Stomach smooth muscle (tissue), 2 donors: ENCODE results near the gene BEGAIN.

Experiments
- H3K27ac ChIP-seq: one replicate; pipeline ENCODE4 v1.7.0; 2013; ENCODE audit warnings: mild to moderate bottlenecking, low read length, inconsistent platforms
- H3K27me3 ChIP-seq, 2 donors: one replicate each; pipeline ENCODE4 v1.7.0; 2013; ENCODE audit warnings: low read length in 2 of 2; ENCODE audit not compliant: insufficient read depth in 2 of 2, control insufficient read depth in 1 of 2
- H3K36me3 ChIP-seq, 2 donors: one replicate each; pipeline ENCODE4 v1.7.0; 2013; ENCODE audit warnings: low read length in 2 of 2; ENCODE audit not compliant: control insufficient read depth in 2 of 2, insufficient read depth in 2 of 2
- H3K4me1 ChIP-seq: one replicate; pipeline ENCODE4 v1.7.0; 2013; ENCODE audit warnings: low read length; ENCODE audit not compliant: control insufficient read depth, insufficient read depth
- H3K4me3 ChIP-seq, 2 donors: one replicate each; pipeline ENCODE4 v1.7.0; 2013; ENCODE audit warnings: low read length in 2 of 2
- H3K9ac ChIP-seq, 2 donors: one replicate each; pipeline ENCODE4 v1.7.0; 2013; ENCODE audit warnings: low read length in 2 of 2, mild to moderate bottlenecking in 1 of 2
- H3K9me3 ChIP-seq, 2 donors: one replicate each; pipeline ENCODE4 v1.7.0; 2013; ENCODE audit warnings: low read length in 2 of 2; ENCODE audit not compliant: control insufficient read depth in 2 of 2
- donor health status: healthy.
- donor health status: Pancreatic carcinoma.

BEGAIN gene

DNA sequence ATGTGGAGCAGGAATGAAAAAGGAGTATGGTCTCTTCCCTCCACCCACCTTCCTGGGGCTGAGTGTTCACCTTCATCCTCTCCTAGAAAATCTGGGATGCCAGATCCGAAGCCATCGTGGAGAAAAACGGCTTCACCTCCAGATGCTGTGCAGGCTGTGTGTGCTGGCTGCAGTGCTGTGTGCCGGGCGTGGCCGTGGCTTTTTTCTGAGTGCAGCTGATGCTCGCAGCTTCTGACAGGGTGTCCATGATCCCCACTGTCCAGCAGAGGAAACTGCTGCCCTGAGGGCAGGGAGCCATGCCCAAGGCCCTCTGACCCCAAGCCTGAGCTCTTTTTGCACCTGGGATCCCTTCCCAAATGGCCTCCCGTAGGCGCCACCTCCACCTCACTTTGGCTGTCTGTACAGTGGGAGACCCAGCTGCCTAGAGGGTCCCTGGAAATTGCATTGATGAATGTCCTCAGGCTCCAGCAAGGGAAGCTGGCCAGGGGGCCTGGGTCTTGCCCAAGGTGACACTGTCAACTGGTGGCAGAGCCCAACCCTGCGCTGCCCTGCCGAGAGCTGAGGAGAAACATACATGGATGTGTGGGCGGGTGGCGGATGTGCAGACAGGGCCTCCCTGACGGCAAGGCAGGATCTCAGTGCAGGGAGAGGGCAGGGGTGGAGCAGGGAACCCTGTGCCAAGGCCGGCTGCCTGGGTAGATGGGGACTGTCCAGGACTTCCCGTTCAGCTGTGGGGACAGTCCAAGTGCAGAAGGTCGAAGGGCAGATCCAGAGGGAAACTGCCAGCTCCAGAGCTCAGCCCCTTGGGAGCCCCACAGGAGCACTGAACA lies 53.3 kb downstream of the BEGAIN start:
- Histone ChIP-seq H3K27ac (no peak overlapping the region), H3K4me3 (peak overlapping the region in 1 of 2 donors; percentile 15), H3K9ac (no peak overlapping the region), H3K36me3 (peaks cover 0 to 9% of the 10 kb centered on the region in 2 donors), H3K9me3 (no peaks in the 10 kb centered on the region), H3K27me3 (no peaks in the 10 kb centered on the region), H3K4me1 (peaks cover 15% of the 10 kb centered on the region)

DNA sequence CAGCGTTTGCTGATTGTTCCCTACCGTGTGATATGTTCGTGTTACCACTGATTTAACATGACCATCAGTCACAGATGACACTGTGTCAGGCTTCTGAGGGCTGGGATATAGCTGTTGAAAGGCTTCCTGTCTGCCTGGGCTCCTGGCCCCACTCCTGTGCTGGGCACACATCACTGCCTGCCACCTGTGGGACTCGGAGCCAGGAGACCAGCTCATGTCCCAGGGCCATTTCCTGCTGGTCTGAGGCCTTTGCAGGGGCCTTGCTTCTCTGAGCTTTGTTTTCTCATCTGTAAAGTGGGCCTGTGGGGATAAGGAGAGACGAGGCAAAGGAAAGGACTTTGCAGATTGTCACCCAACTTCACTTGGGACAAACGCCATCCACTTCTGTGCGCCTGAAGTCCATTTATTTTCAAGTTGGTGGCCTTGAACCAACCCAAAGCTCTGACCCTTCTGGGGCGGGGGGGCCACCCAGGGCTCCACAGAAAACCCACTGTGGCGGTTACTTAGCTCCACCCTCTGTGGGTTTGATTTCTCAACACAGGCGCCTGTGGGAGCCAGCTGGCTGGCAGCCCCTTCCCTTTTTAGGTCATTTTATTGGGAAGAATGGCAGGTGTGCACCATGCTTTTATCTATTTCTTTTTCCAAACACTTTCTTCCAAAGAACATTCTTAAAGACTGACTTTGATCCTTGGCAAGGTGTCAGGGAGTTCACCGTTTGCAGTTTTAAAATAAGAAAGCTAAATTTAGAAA lies 54.1 kb downstream of the BEGAIN start:
- Histone ChIP-seq H3K9ac (no peak overlapping the region), H3K4me3 (no peak overlapping the region), H3K27me3 (no peaks in the 10 kb centered on the region), H3K36me3 (peaks cover 0 to 9% of the 10 kb centered on the region in 2 donors), H3K9me3 (no peaks in the 10 kb centered on the region), H3K4me1 (peaks cover 15% of the 10 kb centered on the region), H3K27ac (no peak overlapping the region)

DNA sequence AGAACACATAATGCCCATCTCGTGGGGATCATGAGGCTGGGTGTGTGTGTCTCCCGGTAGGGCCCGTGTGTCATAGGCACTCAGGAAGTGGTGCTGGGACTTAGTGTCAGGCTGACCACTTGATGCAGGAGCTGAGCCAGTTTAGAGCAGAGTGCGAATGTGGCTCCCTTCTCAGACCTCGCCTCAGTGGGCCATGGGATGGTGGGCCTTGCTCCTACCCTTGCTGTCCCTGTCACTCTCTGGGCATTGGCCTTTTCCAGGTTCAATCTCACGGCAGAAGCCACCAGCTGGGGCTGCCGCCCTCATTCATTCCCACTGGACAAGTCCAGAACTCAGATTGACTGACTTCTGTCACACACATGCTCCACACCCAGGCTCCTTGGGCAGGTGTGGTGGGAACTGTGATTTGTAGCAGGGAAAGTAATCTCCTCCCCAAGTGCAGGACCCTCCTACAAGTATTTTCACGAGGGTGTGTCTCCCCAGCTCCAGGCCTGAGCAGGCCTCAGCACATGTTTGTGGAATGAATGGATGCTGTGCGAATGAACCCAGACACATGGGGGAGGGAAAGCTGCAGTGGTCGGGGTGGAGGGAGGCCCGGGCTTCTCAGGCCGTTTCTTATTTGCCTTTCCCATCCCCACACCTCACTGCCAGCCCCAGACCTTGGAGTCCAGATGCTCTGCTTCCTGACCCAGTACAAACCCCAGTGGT lies 54.9 kb downstream of the BEGAIN start:
- Histone ChIP-seq H3K4me1 (peaks cover 15% of the 10 kb centered on the region), H3K36me3 (peaks cover 1 to 9% of the 10 kb centered on the region in 2 donors), H3K27me3 (no peaks in the 10 kb centered on the region), H3K4me3 (no peak overlapping the region), H3K9me3 (no peaks in the 10 kb centered on the region), H3K27ac (no peak overlapping the region), H3K9ac (no peak overlapping the region)

DNA sequence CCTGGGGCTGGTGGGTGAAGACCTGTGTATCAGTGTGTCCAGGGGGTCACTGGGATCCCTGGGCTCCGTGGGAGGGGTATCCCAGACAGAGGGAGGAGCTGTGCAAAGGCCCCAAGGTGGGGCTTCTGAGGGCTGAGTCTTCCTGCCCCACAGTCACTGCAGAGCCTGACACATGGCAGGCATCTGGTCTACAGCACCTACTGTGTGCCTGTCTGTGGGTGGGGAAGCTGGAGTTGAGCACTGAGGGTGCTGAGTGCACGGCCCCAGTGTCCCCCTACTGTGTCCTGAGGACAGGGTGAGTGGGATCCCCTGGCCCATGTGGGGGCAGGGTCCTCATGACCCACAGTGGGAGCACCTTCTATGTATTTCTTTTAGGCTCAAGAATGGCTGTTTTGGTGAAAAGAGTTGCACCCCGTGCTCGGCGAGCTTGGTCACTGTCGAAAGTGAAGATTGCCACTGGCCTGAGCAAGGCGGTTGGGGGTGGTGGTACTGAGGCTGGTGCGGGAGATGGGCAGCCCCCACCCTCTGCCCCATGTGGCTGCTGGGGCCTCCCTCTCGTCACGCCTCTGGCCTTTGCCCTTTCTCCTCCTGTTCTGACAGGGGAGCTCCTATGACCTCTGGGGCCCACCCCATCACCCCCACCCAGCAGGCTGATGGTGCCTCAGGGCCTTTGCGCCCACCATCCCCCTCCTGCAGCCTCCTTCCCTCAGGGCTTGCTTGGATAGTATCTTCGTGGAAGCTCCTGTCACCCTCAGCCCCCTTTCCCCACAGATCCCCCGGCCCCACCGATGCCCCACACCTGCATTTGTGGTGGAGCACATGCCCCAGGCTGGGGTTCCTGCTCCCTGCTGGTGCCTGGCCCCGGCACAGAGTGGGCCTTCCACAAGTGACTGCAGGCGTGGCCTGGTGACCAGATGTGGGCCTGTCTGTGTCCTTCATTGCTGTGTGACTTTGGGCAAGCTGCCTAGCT lies 55.8 kb downstream of the BEGAIN start:
- peaks cover 10 to 17% of the 10 kb centered on the region in 2 donors for H3K36me3 ChIP-seq
- peaks cover 15% of the 10 kb centered on the region for H3K4me1 ChIP-seq
- H3K4me3 ChIP-seq = no peak overlapping the region
- H3K9ac ChIP-seq = no peak overlapping the region
- H3K9me3 ChIP-seq = no peaks in the 10 kb centered on the region
- H3K27ac ChIP-seq = no peak overlapping the region
- H3K27me3 ChIP-seq = no peaks in the 10 kb centered on the region

DNA sequence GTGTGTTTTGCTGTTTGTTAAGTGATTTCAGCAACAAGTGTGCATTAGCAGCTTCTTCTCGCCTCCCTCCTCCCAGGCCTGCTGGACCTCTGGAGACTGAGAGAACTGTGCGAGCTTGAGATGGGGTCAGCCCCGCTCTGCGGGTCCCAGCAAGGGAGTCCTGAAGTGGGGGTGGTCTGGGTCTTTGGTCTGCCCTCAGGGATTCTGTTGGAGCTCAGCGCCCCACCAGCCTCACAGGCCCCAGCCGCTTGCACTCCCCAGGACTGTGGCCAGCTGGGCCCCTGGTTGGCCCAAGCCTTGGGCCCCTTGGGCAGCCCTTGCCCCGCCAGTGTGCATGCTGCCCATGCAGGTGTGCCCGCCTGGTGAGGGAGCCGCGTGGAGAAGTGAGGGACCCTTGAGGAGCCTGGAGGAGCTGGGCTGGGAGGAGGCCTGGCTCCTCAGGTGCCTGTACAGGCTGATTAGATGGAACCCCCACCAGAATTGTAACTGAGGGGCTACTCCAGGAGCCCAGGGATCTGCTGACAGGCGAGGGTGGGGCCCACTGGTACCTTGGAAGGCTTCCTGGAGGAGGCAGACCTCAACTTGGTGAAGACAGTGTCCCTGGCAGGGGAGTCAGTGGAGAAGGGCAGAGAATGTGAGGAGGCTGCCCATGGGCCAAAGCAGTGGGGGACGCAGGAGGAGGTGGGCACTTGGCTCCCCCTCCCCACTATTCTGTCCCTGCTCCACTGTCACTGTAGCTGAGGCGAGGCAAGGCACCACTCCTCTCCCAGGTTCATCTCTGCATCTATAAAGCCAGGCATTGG lies 56.7 kb downstream of the BEGAIN start:
- H3K9ac ChIP-seq = no peak overlapping the region
- no peaks in the 10 kb centered on the region for H3K27me3 ChIP-seq
- no peaks in the 10 kb centered on the region for H3K9me3 ChIP-seq
- H3K4me1 ChIP-seq = peaks cover 15% of the 10 kb centered on the region
- no peak overlapping the region for H3K4me3 ChIP-seq
- peaks cover 10 to 21% of the 10 kb centered on the region in 2 donors for H3K36me3 ChIP-seq
- no peak overlapping the region for H3K27ac ChIP-seq

DNA sequence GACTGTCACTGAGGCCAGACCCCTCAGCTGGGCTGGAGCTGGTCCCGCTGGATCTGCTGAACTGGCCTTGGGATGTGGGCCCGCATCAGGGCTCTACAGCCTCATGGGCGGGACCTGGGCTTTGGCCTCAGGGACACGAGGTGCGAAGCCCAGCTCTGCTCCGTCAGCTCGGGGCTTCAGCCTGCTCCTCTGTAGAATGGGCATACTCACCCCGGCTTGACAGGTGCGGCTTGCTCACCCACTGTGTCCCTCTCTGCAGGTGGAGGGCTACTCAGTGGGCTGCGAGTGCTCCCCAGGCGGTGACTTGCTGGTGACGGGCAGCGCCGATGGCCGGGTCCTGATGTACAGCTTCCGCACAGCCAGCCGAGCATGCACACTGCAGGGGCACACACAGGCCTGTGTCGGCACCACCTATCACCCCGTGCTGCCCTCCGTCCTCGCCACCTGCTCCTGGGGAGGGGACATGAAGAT lies 57.6 kb downstream of the BEGAIN start:
- Histone ChIP-seq H3K36me3 (peaks cover 10 to 22% of the 10 kb centered on the region in 2 donors), H3K27me3 (no peaks in the 10 kb centered on the region), H3K4me1 (peaks cover 15% of the 10 kb centered on the region), H3K4me3 (no peak overlapping the region), H3K9ac (no peak overlapping the region), H3K9me3 (no peaks in the 10 kb centered on the region), H3K27ac (no peak overlapping the region)

DNA sequence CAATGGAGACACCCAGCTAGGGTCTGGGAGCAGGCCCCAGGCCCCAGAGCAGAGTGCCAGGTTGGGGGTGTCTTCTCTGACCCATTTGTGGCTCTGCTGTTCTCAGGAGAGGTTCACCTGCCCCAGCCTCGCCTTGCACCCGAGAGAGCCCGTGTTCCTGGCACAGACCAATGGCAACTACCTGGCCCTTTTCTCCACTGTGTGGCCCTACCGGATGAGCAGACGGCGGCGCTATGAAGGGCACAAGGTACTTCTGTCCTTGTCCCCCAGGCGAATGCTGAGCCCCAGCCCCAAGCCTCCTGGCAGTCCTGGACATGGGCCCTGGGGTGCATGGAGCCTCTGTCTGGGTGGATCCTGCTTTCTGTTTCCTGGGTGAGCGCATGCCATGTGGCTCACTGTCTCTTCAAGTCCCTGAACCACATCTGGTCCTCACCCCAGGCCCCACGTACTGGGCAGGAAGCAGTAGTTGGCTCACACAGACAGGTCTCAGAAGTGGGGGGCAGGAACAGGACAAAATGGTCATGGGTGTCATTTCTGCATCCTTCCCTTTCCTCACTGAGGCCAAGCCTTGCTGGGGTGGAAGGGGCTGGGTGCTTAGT lies 58.2 kb downstream of the BEGAIN start:
- Histone ChIP-seq H3K9ac (no peak overlapping the region), H3K27ac (no peak overlapping the region), H3K4me3 (no peak overlapping the region), H3K27me3 (no peaks in the 10 kb centered on the region), H3K4me1 (peaks cover 15% of the 10 kb centered on the region), H3K36me3 (peaks cover 10 to 20% of the 10 kb centered on the region in 2 donors), H3K9me3 (no peaks in the 10 kb centered on the region)

DNA sequence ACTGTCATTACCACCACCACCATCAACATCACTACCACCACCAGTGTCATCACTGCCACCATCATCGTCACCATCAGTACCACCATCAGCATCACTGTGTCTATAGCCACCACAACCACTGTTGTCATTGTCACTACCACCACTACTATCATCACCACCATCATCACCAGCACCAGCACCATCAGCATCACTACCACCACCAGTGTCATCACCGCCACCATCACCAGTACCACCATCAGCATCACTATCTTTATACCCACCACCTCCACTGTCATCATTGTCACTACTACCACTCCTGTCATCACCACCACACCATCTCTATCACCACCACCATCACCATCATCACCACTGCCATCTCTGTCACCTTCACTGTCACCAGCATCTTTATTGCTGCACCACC lies 60.6 kb downstream of the BEGAIN start:
- H3K4me1 ChIP-seq = no peaks in the 10 kb centered on the region
- no peak overlapping the region for H3K4me3 ChIP-seq
- H3K27ac ChIP-seq = no peak overlapping the region
- no peak overlapping the region for H3K9ac ChIP-seq
- no peaks in the 10 kb centered on the region for H3K9me3 ChIP-seq
- peaks cover 10 to 20% of the 10 kb centered on the region in 2 donors for H3K36me3 ChIP-seq
- no peaks in the 10 kb centered on the region for H3K27me3 ChIP-seq

DNA sequence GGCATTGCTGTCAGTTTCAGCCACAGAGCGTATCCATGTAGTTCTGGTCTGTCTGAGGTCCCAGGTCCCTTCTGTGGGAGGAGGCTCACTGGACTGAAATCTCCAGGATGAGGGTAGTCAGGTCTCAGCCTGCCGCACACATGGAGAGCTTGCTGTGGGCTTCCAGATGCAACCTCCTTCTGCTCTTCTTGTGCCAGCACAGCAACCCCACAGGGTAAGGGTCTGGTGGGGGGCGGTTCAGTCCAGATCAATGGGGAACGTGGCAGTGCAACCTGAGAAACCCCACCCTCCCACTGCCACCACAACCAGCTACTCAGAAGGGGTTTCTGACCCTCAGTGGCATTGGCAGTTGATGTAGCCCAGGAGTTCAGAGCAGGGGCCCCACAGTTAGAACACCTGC lies 61.2 kb downstream of the BEGAIN start:
- peaks cover 10 to 20% of the 10 kb centered on the region in 2 donors for H3K36me3 ChIP-seq

More for the DNA sequence above, 61.2 kb downstream of the BEGAIN start:
- H3K27ac ChIP-seq = no peak overlapping the region
- H3K27me3 ChIP-seq = no peaks in the 10 kb centered on the region
- H3K9ac ChIP-seq = no peak overlapping the region
- no peaks in the 10 kb centered on the region for H3K9me3 ChIP-seq
- no peaks in the 10 kb centered on the region for H3K4me1 ChIP-seq
- H3K4me3 ChIP-seq = no peak overlapping the region
